ENCODE measurements around the gene ZNF491. TPM values are rescaled to one million over a fixed set of nuclear protein-coding genes. Genes with fewer than 3 reads are reported as not detected.

ZNF491 gene
- total RNA-seq, 1 experiment from 2014 or later = not detected

GRCh38 chr19:11807099-11807380, 8.7 kb downstream of the ZNF491 start:
- ATAC-seq (no peak), DNase-seq (ENCODE audit: low read depth, low spot score) (no peak)
- H3K4me1 ChIP-seq (ENCODE audit: control insufficient read depth in 1 of 2, insufficient read depth in 2 of 2, low read length in 2 of 2) = no peaks in the 10 kb centered on the region
- H3K9me2 ChIP-seq (ENCODE audit: insufficient read depth) = no peaks in the 10 kb centered on the region
- POLR2A ChIA-PET = no interaction called here
- TF ChIP-seq, protein P1, sequence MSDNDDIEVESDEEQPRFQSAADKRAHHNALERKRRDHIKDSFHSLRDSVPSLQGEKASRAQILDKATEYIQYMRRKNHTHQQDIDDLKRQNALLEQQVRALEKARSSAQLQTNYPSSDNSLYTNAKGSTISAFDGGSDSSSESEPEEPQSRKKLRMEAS (IDR thresholded peaks at IDR 0.05) = no peak
- TF ChIP-seq ATF3 (IDR thresholded peaks at IDR 0.05) (no peak), EZH2phosphoT487 (IDR thresholded peaks at IDR 0.05; ENCODE audit: borderline replicate concordance) (no peak), EGR1 (IDR thresholded peaks at IDR 0.05; ENCODE audit: low read depth) (no peak), POLR2A (IDR thresholded peaks at IDR 0.05; ENCODE audit: borderline replicate concordance, extremely low read depth, insufficient read depth, insufficient read length) (no peak)
- no peak overlapping the region for H2AFZ ChIP-seq (ENCODE audit: low read depth, low read length, poor library complexity, severe bottlenecking)
- RAD21 ChIA-PET (ENCODE audit: low non-redundant PET in 1 of 2, low total read pairs in 2 of 2, uncharacterized antibody in 2 of 2, unreplicated experiment in 2 of 2) = no interaction called here
- CTCF ChIA-PET = no interaction called here
- no peak overlapping the region for H3K4me2 ChIP-seq (ENCODE audit: low read length)
- no peak overlapping the region for H3K4me3 ChIP-seq (replicated peaks in 1 of 2; ENCODE audit: low read depth in 1 of 2, low read length in 2 of 2)
- intact Hi-C loops (cut with micrococcal nuclease) = no loop called here
- H3K9me3 ChIP-seq (ENCODE audit: control insufficient read depth in 1 of 2, insufficient read depth in 1 of 2, low read depth in 1 of 2, low read length in 2 of 2) = peaks cover 25% of the 10 kb centered on the region in 2 experiments; a peak in 2 of 4 replicates
- no peaks in the 10 kb centered on the region for H4K20me1 ChIP-seq (ENCODE audit: insufficient read depth)
- H3K27ac ChIP-seq (ENCODE audit: low read depth, low read length) = no peak overlapping the region
- H3K36me3 ChIP-seq (ENCODE audit: control insufficient read depth in 1 of 2, insufficient read depth in 2 of 2, low read length in 2 of 2) = no peaks in the 10 kb centered on the region
- H3K27me3 ChIP-seq (ENCODE audit: insufficient read depth, low read length) = no peaks in the 10 kb centered on the region
- H3K9ac ChIP-seq (ENCODE audit: low read length) = no peak overlapping the region
- BruUV-seq (replicated peaks) = no TSS peak
- no peaks in the 10 kb centered on the region for H3K79me2 ChIP-seq (ENCODE audit: insufficient read depth, low read length)

DNA sequence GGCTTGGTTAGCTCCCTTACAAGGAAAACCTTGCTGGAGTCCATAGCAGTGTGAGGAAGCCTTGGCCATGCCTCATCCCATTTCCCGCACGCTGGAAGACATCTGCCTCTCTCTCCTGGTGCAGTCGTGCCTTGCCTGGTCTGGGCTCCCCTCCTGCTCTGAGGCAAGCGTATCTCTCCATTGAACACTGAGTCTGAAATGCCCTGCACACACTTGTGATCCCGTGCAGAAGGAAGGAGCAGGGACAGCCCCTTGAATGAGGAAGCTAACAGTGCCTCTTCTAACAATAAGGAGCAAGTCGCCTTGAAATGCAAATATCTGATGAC, 15.3 kb downstream of the ZNF491 start:
- Histone ChIP-seq H3K4me2 (ENCODE audit: low read length) (peak overlapping the region; percentile 91), H3K4me1 (ENCODE audit: control insufficient read depth in 1 of 2, insufficient read depth in 2 of 2, low read length in 2 of 2) (peaks cover 0 to 6% of the 10 kb centered on the region in 2 experiments; a peak in 1 of 4 replicates), H4K20me1 (ENCODE audit: insufficient read depth) (no peaks in the 10 kb centered on the region), H3K9me3 (ENCODE audit: control insufficient read depth in 1 of 2, insufficient read depth in 1 of 2, low read depth in 1 of 2, low read length in 2 of 2) (peaks cover 3 to 5% of the 10 kb centered on the region in 2 experiments; a peak in 2 of 4 replicates), H3K9ac (ENCODE audit: low read length) (peak overlapping the region; percentile 70), H3K79me2 (ENCODE audit: insufficient read depth, low read length) (0 out of 2 replicates have a peak, but pooled peaks cover 4% of the 10 kb centered on the region), H3K36me3 (ENCODE audit: control insufficient read depth in 1 of 2, insufficient read depth in 2 of 2, low read length in 2 of 2) (no peaks in the 10 kb centered on the region), H3K27me3 (ENCODE audit: insufficient read depth, low read length) (no peaks in the 10 kb centered on the region), H3K9me2 (ENCODE audit: insufficient read depth) (no peaks in the 10 kb centered on the region), H2AFZ (ENCODE audit: low read depth, low read length, poor library complexity, severe bottlenecking) (peak overlapping the region; percentile 68), H3K27ac (ENCODE audit: low read depth, low read length) (peak overlapping the region; percentile 75; the same call in 1 of the 2 replicates), H3K4me3 (replicated peaks in 1 of 2; ENCODE audit: low read depth in 1 of 2, low read length in 2 of 2) (peak overlapping the region; percentile 73 to 89)
- ChIA-PET RAD21 (ENCODE audit: low non-redundant PET in 1 of 2, low total read pairs in 2 of 2, uncharacterized antibody in 2 of 2, unreplicated experiment in 2 of 2) (no interaction called here), POLR2A (interaction anchor here (0.6 kb wide), 1 partner anchor 73 kb away, joined by 3 read pairs; no protein-coding TSS in a partner anchor), CTCF (no interaction called here)
- ATAC-seq (peak; percentile 46), DNase-seq (ENCODE audit: low read depth, low spot score) (no peak)
- intact Hi-C loops (cut with micrococcal nuclease) = loop anchor here (5.0 kb wide), 2 partner anchors 116 to 174 kb away; no protein-coding TSS in a partner anchor
- TF ChIP-seq CEBPB (IDR thresholded peaks at IDR 0.05; ENCODE audit: low read depth) (no peak), RAD21 (IDR thresholded peaks at IDR 0.05; ENCODE audit: low read depth) (no peak), ELF1 (IDR thresholded peaks at IDR 0.05; ENCODE audit: borderline replicate concordance, low read depth) (no peak), FOSL1 (IDR thresholded peaks at IDR 0.05; ENCODE audit: low read depth) (no peak), REST (IDR thresholded peaks at IDR 0.05; ENCODE audit: low read depth) (no peak), EGR1 (IDR thresholded peaks at IDR 0.05; ENCODE audit: low read depth) (no peak), SP1 (IDR thresholded peaks at IDR 0.05; ENCODE audit: low read depth) (no peak), POLR2AphosphoS5 (IDR thresholded peaks at IDR 0.05; ENCODE audit: low read depth, low read length) (no peak), SRF (IDR thresholded peaks at IDR 0.05; ENCODE audit: low read depth) (no peak), SIN3A (IDR thresholded peaks at IDR 0.05; ENCODE audit: low read depth) (no peak), TCF7L2 (IDR thresholded peaks at IDR 0.05; ENCODE audit: borderline replicate concordance, extremely low read depth, insufficient read depth, insufficient read length) (no peak), EZH2 (IDR thresholded peaks at IDR 0.05) (no peak), CBX3 (IDR thresholded peaks at IDR 0.05; ENCODE audit: low read depth) (no peak)
- TF ChIP-seq, protein P2, sequence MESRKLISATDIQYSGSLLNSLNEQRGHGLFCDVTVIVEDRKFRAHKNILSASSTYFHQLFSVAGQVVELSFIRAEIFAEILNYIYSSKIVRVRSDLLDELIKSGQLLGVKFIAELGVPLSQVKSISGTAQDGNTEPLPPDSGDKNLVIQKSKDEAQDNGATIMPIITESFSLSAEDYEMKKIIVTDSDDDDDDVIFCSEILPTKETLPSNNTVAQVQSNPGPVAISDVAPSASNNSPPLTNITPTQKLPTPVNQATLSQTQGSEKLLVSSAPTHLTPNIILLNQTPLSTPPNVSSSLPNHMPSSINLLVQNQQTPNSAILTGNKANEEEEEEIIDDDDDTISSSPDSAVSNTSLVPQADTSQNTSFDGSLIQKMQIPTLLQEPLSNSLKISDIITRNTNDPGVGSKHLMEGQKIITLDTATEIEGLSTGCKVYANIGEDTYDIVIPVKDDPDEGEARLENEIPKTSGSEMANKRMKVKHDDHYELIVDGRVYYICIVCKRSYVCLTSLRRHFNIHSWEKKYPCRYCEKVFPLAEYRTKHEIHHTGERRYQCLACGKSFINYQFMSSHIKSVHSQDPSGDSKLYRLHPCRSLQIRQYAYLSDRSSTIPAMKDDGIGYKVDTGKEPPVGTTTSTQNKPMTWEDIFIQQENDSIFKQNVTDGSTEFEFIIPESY (IDR thresholded peaks at IDR 0.05; ENCODE audit: extremely low read depth, insufficient replicate concordance, low read length) = no peak
- no TSS peak for BruUV-seq (replicated peaks)

Data from HCT116 (cell line).